Mesendoderm (in vitro differentiated cells): Measurements from ENCODE around the gene RSL24D1. TPM values are rescaled to one million over a fixed set of nuclear protein-coding genes. Genes with fewer than 3 reads are reported as not detected.

Experiments used
- DNase-seq: peaks from one replicate; pipeline ENCODE4 v3.0.0; 2013
- H2AK5ac ChIP-seq: 2 replicates; pipeline ENCODE4 v1.6.1; 2013; ENCODE audit warnings: low read length, inconsistent platforms
- H2BK120ac ChIP-seq: 2 replicates; pipeline ENCODE4 v1.6.1; 2013; ENCODE audit warnings: low read depth, mild to moderate bottlenecking, low read length, moderate library complexity, mixed read lengths
- H2BK15ac ChIP-seq: replicated peaks from 2 replicates; pipeline ENCODE4 v1.6.1; 2013; ENCODE audit warnings: low read depth, mild to moderate bottlenecking, moderate library complexity
- H2BK5ac ChIP-seq: 2 replicates; pipeline ENCODE4 v1.6.1; 2013; ENCODE audit warnings: low read length, inconsistent platforms
- H3K18ac ChIP-seq: 2 replicates; pipeline ENCODE4 v1.6.1; 2013; ENCODE audit warnings: mild to moderate bottlenecking, low read length, mixed read lengths
- H3K23ac ChIP-seq: one replicate; pipeline ENCODE4 v1.6.1; 2013; ENCODE audit warnings: low read length
- H3K27ac ChIP-seq: 2 replicates; pipeline ENCODE4 v1.5.1; 2013; ENCODE audit warnings: low read depth, mild to moderate bottlenecking, inconsistent platforms, low read length, moderate library complexity
- H3K27me3 ChIP-seq: 2 replicates; pipeline ENCODE4 v1.6.1; 2013; ENCODE audit warnings: low read length, control low read depth, mild to moderate bottlenecking, inconsistent platforms; ENCODE audit not compliant: insufficient read depth, poor library complexity
- H3K36me3 ChIP-seq: 2 replicates; pipeline ENCODE4 v1.6.1; 2013; ENCODE audit warnings: low read length, inconsistent platforms; ENCODE audit not compliant: control insufficient read depth, insufficient read depth
- H3K4ac ChIP-seq: one replicate; pipeline ENCODE4 v1.6.1; 2013; ENCODE audit warnings: low read depth, mild to moderate bottlenecking, low read length, moderate library complexity
- H3K4me1 ChIP-seq: 2 replicates; pipeline ENCODE4 v1.6.1; 2013; ENCODE audit warnings: low read depth, low read length, inconsistent platforms; ENCODE audit not compliant: control insufficient read depth
- H3K4me2 ChIP-seq: 2 replicates; pipeline ENCODE4 v1.6.1; 2013; ENCODE audit warnings: low read length
- H3K4me3 ChIP-seq: 2 replicates; pipeline ENCODE4 v1.5.1; 2013; ENCODE audit warnings: mild to moderate bottlenecking, low read length
- H3K56ac ChIP-seq: one replicate; pipeline ENCODE4 v1.6.1; 2013; ENCODE audit warnings: low read length
- H3K79me1 ChIP-seq: 2 replicates; pipeline ENCODE4 v1.6.1; 2013; ENCODE audit warnings: low read length, inconsistent platforms
- H3K79me2 ChIP-seq: 2 replicates; pipeline ENCODE4 v1.6.1; 2013; ENCODE audit warnings: mild to moderate bottlenecking, low read length; ENCODE audit not compliant: control insufficient read depth, insufficient read depth
- H3K9ac ChIP-seq: 2 replicates; pipeline ENCODE4 v1.6.1; 2013; ENCODE audit warnings: low read length, inconsistent platforms
- H4K5ac ChIP-seq: one replicate; pipeline ENCODE4 v1.6.1; 2013; ENCODE audit warnings: low read length
- H4K8ac ChIP-seq: one replicate; pipeline ENCODE4 v1.6.1; 2013; ENCODE audit warnings: low read depth, mild to moderate bottlenecking, control low read depth, low read length, moderate library complexity
- WGBS: extraction: QIAGEN DNeasy Blood & Tissue Kit; methylation state at CpG from one replicate; pipeline ENCODE4 v1.1.7; 2013; ENCODE audit warnings: low lambda C conversion rate, missing lambda C conversion rate; ENCODE audit not compliant: insufficient coverage; ENCODE audit errors: extremely low coverage; 5-methylcytosine and 5-hydroxymethylcytosine counted together
- polyA plus RNA-seq, 2 experiments: library from polyadenylated mRNA; stranded (reverse); fragments of 200-250 nt; gene quantifications; one replicate each; pipeline ENCODE4 v1.2.3, GENCODE V29; 2013

The RSL24D1 gene
- polyA plus RNA-seq (2013, experiment 1 of 2): 138 TPM
- polyA plus RNA-seq (2013, experiment 2 of 2): 141 TPM

GRCh38 chr15:55196458-55197361 is at the start of gene RSL24D1:
RSL24D1 (minus strand) TSS chr15:55196941; CDS start chr15:55196890, 51 bp downstream.
- WGBS: no CpG with 5 or more reads among the region's 62 CpGs
- H3K27me3 ChIP-seq: no peaks in the 10 kb centered on the region
- H3K23ac ChIP-seq: peak within 1 kb of the TSS; percentile 99
- no peak within 1 kb of the TSS for H2BK15ac ChIP-seq
- H2AK5ac ChIP-seq: peak within 1 kb of the TSS; percentile 59
- no peak within 1 kb of the TSS for H4K8ac ChIP-seq
- H3K4me2 ChIP-seq: peak within 1 kb of the TSS; percentile 99
- H3K4me1 ChIP-seq: peaks cover 4% of the 10 kb centered on the region
- peak within 1 kb of the TSS; percentile 70 for H3K4ac ChIP-seq
- DNase-seq: peak; percentile 100
- H3K18ac ChIP-seq: peak within 1 kb of the TSS; percentile 91
- H3K79me1 ChIP-seq: peaks cover 3% of the 10 kb centered on the region
- H3K27ac ChIP-seq: peak within 1 kb of the TSS; percentile 88
- peak within 1 kb of the TSS; percentile 80 for H2BK5ac ChIP-seq
- peaks cover 43% of the 10 kb centered on the region for H3K79me2 ChIP-seq
- peaks cover 3% of the 10 kb centered on the region for H3K36me3 ChIP-seq
- peak within 1 kb of the TSS; percentile 99 for H3K56ac ChIP-seq
- peak within 1 kb of the TSS; percentile 98 for H3K4me3 ChIP-seq
- no peak within 1 kb of the TSS for H2BK120ac ChIP-seq
- H4K5ac ChIP-seq: peak within 1 kb of the TSS; percentile 99
- peak within 1 kb of the TSS; percentile 99 for H3K9ac ChIP-seq

GRCh38 chr15:55245059-55245458 is 48.3 kb upstream of the RSL24D1 start:
- no CpG with 5 or more reads among the region's 4 CpGs for WGBS
- no peak overlapping the region for H4K5ac ChIP-seq
- H3K18ac ChIP-seq: no peak overlapping the region

DNA sequence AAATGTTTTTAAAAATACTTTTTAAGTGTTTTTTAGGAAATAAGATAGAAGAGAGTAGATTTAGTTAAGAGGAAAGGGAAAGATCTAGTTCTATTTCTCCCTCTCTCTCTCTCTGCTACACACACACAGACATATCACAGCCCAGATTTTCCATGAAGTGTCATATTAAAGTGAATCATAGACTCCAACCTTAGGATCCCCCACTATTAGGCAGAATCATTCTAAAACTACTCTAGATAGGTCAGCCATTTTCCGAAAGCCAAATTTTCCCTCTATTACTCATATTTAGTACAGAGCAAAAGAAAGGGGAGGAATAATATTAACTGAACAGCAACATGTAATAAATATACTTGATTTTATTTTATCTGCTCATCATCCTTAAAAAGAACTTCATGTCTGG is 45.1 kb upstream of the RSL24D1 start:
- Histone ChIP-seq H2BK5ac (no peak overlapping the region), H3K18ac (no peak overlapping the region)
- no CpG with 5 or more reads among the region's 1 CpG for WGBS

More at GRCh38 chr15:55245059-55245458, 48.3 kb upstream of the RSL24D1 start:
- Histone ChIP-seq H3K36me3 (no peaks in the 10 kb centered on the region), H3K4me2 (no peak overlapping the region), H3K4me3 (no peak overlapping the region), H3K4ac (no peak overlapping the region), H2BK15ac (no peak overlapping the region), H3K56ac (no peak overlapping the region), H2BK120ac (no peak overlapping the region), H3K9ac (no peak overlapping the region), H3K79me1 (no peaks in the 10 kb centered on the region), H4K8ac (no peak overlapping the region), H3K27me3 (no peaks in the 10 kb centered on the region), H3K79me2 (no peaks in the 10 kb centered on the region), H2BK5ac (no peak overlapping the region), H3K27ac (no peak overlapping the region), H2AK5ac (no peak overlapping the region), H3K4me1 (peaks cover 3% of the 10 kb centered on the region), H3K23ac (no peak overlapping the region)
- DNase-seq: no peak

GRCh38 chr15:55241186-55241585 is 44.4 kb upstream of the RSL24D1 start:
- H3K23ac ChIP-seq: no peak overlapping the region
- no peak overlapping the region for H2BK120ac ChIP-seq
- no peak overlapping the region for H3K18ac ChIP-seq
- no peak overlapping the region for H2AK5ac ChIP-seq
- H3K4me2 ChIP-seq: no peak overlapping the region
- no peaks in the 10 kb centered on the region for H3K79me2 ChIP-seq
- no peak overlapping the region for H3K4me3 ChIP-seq
- no peak overlapping the region for H4K5ac ChIP-seq
- DNase-seq: no peak
- no peaks in the 10 kb centered on the region for H3K27me3 ChIP-seq
- H3K79me1 ChIP-seq: no peaks in the 10 kb centered on the region
- H2BK5ac ChIP-seq: no peak overlapping the region
- H3K4ac ChIP-seq: no peak overlapping the region
- no peak overlapping the region for H4K8ac ChIP-seq
- H3K56ac ChIP-seq: no peak overlapping the region
- no peak overlapping the region for H3K27ac ChIP-seq
- H3K4me1 ChIP-seq: no peaks in the 10 kb centered on the region
- WGBS: no CpG with 5 or more reads among the region's 1 CpG
- no peaks in the 10 kb centered on the region for H3K36me3 ChIP-seq
- H2BK15ac ChIP-seq: no peak overlapping the region
- H3K9ac ChIP-seq: no peak overlapping the region

More for the DNA sequence above, 45.1 kb upstream of the RSL24D1 start:
- H2BK120ac ChIP-seq: no peak overlapping the region
- DNase-seq: no peak
- no peak overlapping the region for H3K4me3 ChIP-seq
- H3K36me3 ChIP-seq: no peaks in the 10 kb centered on the region
- no peak overlapping the region for H2BK15ac ChIP-seq
- H3K79me1 ChIP-seq: no peaks in the 10 kb centered on the region
- no peak overlapping the region for H2AK5ac ChIP-seq
- no peak overlapping the region for H3K9ac ChIP-seq
- H3K79me2 ChIP-seq: no peaks in the 10 kb centered on the region
- H4K5ac ChIP-seq: no peak overlapping the region
- no peak overlapping the region for H3K4me2 ChIP-seq
- no peak overlapping the region for H3K56ac ChIP-seq
- no peak overlapping the region for H4K8ac ChIP-seq
- no peaks in the 10 kb centered on the region for H3K27me3 ChIP-seq
- no peaks in the 10 kb centered on the region for H3K4me1 ChIP-seq
- H3K23ac ChIP-seq: no peak overlapping the region
- no peak overlapping the region for H3K4ac ChIP-seq
- H3K27ac ChIP-seq: no peak overlapping the region

- no peaks in the 10 kb centered on the region for H3K4me1 ChIP-seq
- H3K27me3 ChIP-seq: no peaks in the 10 kb centered on the region
- H3K4me3 ChIP-seq: no peak overlapping the region
- no peak overlapping the region for H3K4ac ChIP-seq
- no peak overlapping the region for H3K9ac ChIP-seq
- H3K36me3 ChIP-seq: no peaks in the 10 kb centered on the region
- no peaks in the 10 kb centered on the region for H3K79me2 ChIP-seq
- no peak overlapping the region for H3K56ac ChIP-seq
- H2BK120ac ChIP-seq: no peak overlapping the region
- no peak overlapping the region for H3K27ac ChIP-seq
- H4K5ac ChIP-seq: no peak overlapping the region
- H3K23ac ChIP-seq: no peak overlapping the region
- DNase-seq: no peak
- no peak overlapping the region for H3K4me2 ChIP-seq
- no peak overlapping the region for H3K18ac ChIP-seq
- no CpG with 5 or more reads among the region's 3 CpGs for WGBS
- H3K79me1 ChIP-seq: no peaks in the 10 kb centered on the region
- no peak overlapping the region for H4K8ac ChIP-seq
- H2BK15ac ChIP-seq: no peak overlapping the region
- no peak overlapping the region for H2BK5ac ChIP-seq
- no peak overlapping the region for H2AK5ac ChIP-seq
These were observed 43.5 kb upstream of the RSL24D1 start for GRCh38 chr15:55240125-55240760.
